ENCODE data around the gene TMEM255B.
"Not testable (repeated sequence)": the region's sequence is repeated elsewhere in the genome, so short reads cannot be mapped to it uniquely, and the experiment has no call there.

TMEM255B gene

DNA sequence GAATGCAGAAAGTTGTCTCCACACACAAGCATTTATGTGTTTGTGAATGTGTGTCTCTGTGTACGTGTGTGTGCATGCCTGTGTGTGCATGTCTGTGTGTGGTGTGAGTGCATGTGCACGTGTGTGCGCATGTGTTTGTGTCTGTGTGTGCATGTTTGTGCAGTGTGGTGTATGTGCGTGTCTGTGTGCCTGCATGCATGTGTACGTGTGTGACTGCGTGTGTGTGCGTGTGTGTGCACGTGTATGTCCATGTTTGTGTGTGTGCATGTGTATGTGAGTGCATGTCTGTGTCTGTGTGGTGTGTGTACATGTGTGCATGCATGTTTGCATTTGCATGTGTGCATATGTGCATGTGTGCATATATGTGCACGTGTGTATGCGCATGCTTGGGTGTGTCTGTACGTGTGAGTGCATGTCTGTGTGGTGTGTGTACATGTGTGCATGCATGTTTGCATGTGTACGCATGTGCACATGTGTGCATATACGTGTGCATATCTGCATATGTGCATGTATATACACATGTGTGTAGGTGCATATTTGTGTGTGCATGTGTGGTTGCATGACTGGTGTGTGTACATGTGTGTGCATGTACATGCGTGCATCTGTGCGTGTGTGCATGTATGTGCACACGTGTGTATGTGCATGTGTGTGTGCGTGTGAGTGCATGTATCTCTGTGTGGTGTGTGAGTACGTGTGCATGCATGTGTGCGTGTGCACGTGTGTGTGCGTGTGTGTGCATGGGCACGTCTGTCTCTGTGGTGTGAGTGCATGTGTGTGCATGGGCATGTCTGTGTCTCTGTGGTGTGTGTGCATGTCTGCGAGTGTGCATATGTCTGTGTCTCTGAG, 8.2 kb upstream of the TMEM255B start:
- Histone ChIP-seq H3K79me2 (ENCODE audit: insufficient read depth, low read depth) (no peaks in the 10 kb centered on the region), H3K27ac (no peak overlapping the region), H3K9ac (no peak overlapping the region), H3K4me2 (no peak overlapping the region), H3K27me3 (ENCODE audit: insufficient read depth, low read depth) (peaks cover 19% of the 10 kb centered on the region; the same call in 1 of the 2 replicates), H3K4me3 (IDR thresholded peaks at IDR 0.05; ENCODE audit: insufficient read depth, low read depth, low read length) (no peak overlapping the region), H2AFZ (ENCODE audit: low read depth) (no peak overlapping the region), H3K4me1 (ENCODE audit: low read depth, poor library complexity, severe bottlenecking) (no peaks in the 10 kb centered on the region), H4K20me1 (ENCODE audit: insufficient read depth) (no peaks in the 10 kb centered on the region), H3K36me3 (ENCODE audit: insufficient read depth) (no peaks in the 10 kb centered on the region)
- TF ChIP-seq, protein P1, sequence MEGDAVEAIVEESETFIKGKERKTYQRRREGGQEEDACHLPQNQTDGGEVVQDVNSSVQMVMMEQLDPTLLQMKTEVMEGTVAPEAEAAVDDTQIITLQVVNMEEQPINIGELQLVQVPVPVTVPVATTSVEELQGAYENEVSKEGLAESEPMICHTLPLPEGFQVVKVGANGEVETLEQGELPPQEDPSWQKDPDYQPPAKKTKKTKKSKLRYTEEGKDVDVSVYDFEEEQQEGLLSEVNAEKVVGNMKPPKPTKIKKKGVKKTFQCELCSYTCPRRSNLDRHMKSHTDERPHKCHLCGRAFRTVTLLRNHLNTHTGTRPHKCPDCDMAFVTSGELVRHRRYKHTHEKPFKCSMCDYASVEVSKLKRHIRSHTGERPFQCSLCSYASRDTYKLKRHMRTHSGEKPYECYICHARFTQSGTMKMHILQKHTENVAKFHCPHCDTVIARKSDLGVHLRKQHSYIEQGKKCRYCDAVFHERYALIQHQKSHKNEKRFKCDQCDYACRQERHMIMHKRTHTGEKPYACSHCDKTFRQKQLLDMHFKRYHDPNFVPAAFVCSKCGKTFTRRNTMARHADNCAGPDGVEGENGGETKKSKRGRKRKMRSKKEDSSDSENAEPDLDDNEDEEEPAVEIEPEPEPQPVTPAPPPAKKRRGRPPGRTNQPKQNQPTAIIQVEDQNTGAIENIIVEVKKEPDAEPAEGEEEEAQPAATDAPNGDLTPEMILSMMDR (conservative IDR thresholded peaks at IDR 0.05; ENCODE audit: low read depth, low read length), result no peak

DNA sequence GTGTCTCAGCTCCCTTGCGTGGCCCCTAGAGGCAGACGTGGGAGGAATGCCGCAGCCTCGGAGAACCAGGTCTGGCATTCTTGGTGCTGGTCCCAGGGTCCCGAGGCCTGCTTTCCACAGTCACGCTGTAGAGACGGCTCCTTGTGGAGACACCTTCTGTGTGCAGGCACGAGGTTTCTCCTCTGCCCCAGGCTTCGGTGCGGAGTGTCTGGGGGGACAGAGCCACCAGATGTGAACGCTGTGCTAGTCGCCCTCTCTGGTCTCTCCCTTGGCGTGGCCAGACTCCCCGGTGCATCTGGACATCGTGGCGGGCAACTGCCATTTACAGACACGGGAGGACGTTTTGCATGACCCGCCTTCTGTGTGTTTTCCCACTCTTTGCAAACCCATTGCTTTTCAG, 7.5 kb upstream of the TMEM255B start:
- H3K4me2 ChIP-seq, result no peak overlapping the region
- H3K9ac ChIP-seq, result no peak overlapping the region
- no peak overlapping the region for H3K4me3 ChIP-seq (IDR thresholded peaks at IDR 0.05; ENCODE audit: insufficient read depth, low read depth, low read length)
- TF ChIP-seq, protein P1 (conservative IDR thresholded peaks at IDR 0.05; ENCODE audit: low read depth, low read length), result no peak
- H4K20me1 ChIP-seq (ENCODE audit: insufficient read depth), result no peaks in the 10 kb centered on the region
- no peaks in the 10 kb centered on the region for H3K36me3 ChIP-seq (ENCODE audit: insufficient read depth)
- no peaks in the 10 kb centered on the region for H3K4me1 ChIP-seq (ENCODE audit: low read depth, poor library complexity, severe bottlenecking)
- no peaks in the 10 kb centered on the region for H3K79me2 ChIP-seq (ENCODE audit: insufficient read depth, low read depth)
- H2AFZ ChIP-seq (ENCODE audit: low read depth), result no peak overlapping the region
- peaks cover 20% of the 10 kb centered on the region; the same call in 1 of the 2 replicates for H3K27me3 ChIP-seq (ENCODE audit: insufficient read depth, low read depth)
- H3K27ac ChIP-seq, result no peak overlapping the region

DNA sequence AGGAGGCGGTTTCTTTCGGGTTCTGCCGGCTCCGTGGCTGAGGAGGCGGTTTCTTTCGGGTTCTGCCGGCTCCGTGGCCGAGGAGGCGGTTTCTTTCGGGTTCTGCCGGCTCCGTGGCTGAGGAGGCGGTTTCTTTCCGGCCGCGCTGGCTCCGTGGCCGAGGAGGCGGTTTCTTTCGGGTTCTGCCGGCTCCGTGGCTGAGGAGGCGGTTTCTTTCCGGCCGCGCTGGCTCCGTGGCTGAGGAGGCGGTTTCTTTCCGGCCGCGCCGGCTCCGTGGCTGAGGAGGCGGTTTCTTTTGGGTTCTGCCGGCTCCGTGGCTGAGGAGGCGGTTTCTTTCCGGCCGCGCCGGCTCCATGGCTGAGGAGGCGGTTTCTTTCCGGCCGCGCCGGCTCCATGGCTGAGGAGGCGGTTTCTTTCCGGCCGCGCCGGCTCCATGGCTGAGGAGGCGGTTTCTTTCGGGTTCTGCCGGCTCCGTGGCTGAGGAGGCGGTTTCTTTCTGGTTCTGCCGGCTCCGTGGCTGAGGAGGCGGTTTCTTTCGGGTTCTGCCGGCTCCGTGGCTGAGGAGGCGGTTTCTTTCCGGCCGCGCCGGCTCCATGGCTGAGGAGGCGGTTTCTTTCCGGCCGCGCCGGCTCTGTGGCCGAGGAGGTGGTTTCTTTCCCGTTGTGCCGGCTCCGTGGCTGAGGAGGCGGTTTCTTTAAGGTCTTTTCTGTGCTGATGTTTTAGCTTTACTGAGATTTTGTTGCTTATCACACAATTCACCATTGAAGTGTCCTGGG, 6.6 kb upstream of the TMEM255B start:
- H3K27me3 ChIP-seq (ENCODE audit: insufficient read depth, low read depth), result peaks cover 20% of the 10 kb centered on the region; the same call in 1 of the 2 replicates
- not testable (repeated sequence) for H3K27ac ChIP-seq; H4K20me1 ChIP-seq (ENCODE audit: insufficient read depth); H3K36me3 ChIP-seq (ENCODE audit: insufficient read depth); H3K9ac ChIP-seq; H3K79me2 ChIP-seq (ENCODE audit: insufficient read depth, low read depth); H3K4me2 ChIP-seq; H3K4me1 ChIP-seq (ENCODE audit: low read depth, poor library complexity, severe bottlenecking); H3K4me3 ChIP-seq (IDR thresholded peaks at IDR 0.05; ENCODE audit: insufficient read depth, low read depth, low read length); H2AFZ ChIP-seq (ENCODE audit: low read depth)

DNA sequence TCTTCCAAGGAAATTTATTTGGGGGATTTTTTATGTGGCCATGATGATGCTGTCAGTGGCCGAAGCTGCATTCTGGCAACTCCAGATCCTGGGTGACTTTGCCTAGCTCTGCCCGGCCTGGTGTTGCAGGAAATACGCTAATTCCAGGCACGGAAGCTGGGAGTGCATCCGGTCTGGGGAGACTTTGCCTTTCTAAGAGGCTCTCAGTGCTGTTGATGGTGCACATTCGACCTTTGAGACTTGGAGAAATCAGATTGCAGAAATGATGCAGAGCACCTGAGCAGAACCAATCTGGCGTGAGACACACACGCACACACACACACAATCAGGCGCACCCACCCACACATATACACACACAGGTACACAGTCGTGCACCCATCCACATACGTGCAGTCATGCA, 5.9 kb upstream of the TMEM255B start:
- Histone ChIP-seq H4K20me1 (ENCODE audit: insufficient read depth) (no peaks in the 10 kb centered on the region), H3K79me2 (ENCODE audit: insufficient read depth, low read depth) (no peaks in the 10 kb centered on the region), H3K4me2 (no peak overlapping the region), H2AFZ (ENCODE audit: low read depth) (no peak overlapping the region), H3K27ac (no peak overlapping the region), H3K36me3 (ENCODE audit: insufficient read depth) (no peaks in the 10 kb centered on the region), H3K4me3 (IDR thresholded peaks at IDR 0.05; ENCODE audit: insufficient read depth, low read depth, low read length) (no peak overlapping the region), H3K9ac (no peak overlapping the region), H3K27me3 (ENCODE audit: insufficient read depth, low read depth) (peaks cover 25% of the 10 kb centered on the region; the same call in 1 of the 2 replicates), H3K4me1 (ENCODE audit: low read depth, poor library complexity, severe bottlenecking) (no peaks in the 10 kb centered on the region)
- TF ChIP-seq, protein P1 (conservative IDR thresholded peaks at IDR 0.05; ENCODE audit: low read depth, low read length), result no peak

Data from KMS-11 (cell line).